Measurements from ENCODE around the gene VPREB1. TPM values are rescaled to one million over a fixed set of nuclear protein-coding genes. Genes with fewer than 3 reads are reported as not detected.

VPREB1 gene
- total RNA-seq, 1 donor from 2014 or later, result not detected

DNA sequence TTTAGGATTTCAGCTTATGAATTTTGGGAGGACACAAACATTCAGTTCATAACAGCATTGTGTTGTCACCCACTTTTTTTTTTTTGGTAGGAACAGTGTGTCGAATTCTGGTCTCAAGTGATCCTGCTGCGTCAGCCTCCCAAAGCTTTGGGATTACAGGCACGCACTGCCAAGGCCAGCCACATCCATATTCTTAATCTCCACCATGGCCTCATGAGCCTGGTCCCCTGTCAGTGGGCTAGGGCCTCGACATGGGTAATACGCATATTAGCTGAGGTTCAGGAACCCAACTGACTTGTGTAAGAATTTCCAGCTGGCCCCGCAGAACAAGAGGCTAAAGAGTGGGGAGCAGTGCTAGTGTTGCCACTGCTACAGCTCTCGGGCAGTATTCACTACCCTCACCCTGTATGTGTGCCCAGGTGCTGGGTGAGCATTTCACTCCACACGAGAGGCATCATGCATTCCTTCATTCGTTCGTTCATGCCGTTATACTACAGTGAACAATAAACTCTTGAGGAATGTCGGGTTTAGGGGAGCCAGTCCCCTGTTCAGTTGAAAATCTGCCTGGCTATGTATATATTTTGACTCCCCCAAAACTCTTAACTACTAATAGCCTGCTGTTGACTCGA is 5.2 kb upstream of the VPREB1 start:
- TF ChIP-seq, protein P1, sequence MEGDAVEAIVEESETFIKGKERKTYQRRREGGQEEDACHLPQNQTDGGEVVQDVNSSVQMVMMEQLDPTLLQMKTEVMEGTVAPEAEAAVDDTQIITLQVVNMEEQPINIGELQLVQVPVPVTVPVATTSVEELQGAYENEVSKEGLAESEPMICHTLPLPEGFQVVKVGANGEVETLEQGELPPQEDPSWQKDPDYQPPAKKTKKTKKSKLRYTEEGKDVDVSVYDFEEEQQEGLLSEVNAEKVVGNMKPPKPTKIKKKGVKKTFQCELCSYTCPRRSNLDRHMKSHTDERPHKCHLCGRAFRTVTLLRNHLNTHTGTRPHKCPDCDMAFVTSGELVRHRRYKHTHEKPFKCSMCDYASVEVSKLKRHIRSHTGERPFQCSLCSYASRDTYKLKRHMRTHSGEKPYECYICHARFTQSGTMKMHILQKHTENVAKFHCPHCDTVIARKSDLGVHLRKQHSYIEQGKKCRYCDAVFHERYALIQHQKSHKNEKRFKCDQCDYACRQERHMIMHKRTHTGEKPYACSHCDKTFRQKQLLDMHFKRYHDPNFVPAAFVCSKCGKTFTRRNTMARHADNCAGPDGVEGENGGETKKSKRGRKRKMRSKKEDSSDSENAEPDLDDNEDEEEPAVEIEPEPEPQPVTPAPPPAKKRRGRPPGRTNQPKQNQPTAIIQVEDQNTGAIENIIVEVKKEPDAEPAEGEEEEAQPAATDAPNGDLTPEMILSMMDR (IDR thresholded peaks at IDR 0.05; ENCODE audit: partially characterized antibody, unreplicated experiment), result no peak
- no peaks in the 10 kb centered on the region for H3K36me3 Mint-ChIP-seq (ENCODE audit: unreplicated experiment)
- no peak overlapping the region for H3K4me3 Mint-ChIP-seq (ENCODE audit: unreplicated experiment)
- no peaks in the 10 kb centered on the region for H3K4me1 Mint-ChIP-seq (ENCODE audit: low read depth, unreplicated experiment)
- H3K27me3 Mint-ChIP-seq (ENCODE audit: unreplicated experiment), result peaks cover 22% of the 10 kb centered on the region
- H3K9me3 Mint-ChIP-seq (ENCODE audit: unreplicated experiment), result peaks cover 5% of the 10 kb centered on the region
- H3K27ac Mint-ChIP-seq (ENCODE audit: unreplicated experiment), result no peak overlapping the region
- no peak for DNase-seq

DNA sequence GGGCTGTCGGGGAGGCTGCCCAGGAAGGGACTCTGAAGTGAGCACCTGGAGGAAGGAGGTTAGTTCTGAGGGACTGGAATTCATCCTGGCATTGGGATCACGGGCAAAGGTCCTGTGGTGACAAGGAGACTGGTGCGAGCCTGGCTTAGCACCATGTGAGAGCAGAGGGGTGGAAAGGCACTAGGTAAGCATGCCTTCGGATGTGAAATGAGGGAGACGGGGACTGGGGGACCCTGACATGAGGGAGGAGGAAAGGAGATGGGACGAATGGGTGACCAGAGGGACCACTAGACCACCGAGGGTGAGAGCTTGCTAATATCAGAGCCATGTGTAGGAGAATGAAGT is 3.1 kb upstream of the VPREB1 start:
- Mint-ChIP-seq H3K27me3 (ENCODE audit: unreplicated experiment) (peaks cover 21% of the 10 kb centered on the region), H3K9me3 (ENCODE audit: unreplicated experiment) (peaks cover 6% of the 10 kb centered on the region), H3K27ac (ENCODE audit: unreplicated experiment) (no peak overlapping the region), H3K4me1 (ENCODE audit: low read depth, unreplicated experiment) (no peaks in the 10 kb centered on the region), H3K36me3 (ENCODE audit: unreplicated experiment) (no peaks in the 10 kb centered on the region), H3K4me3 (ENCODE audit: unreplicated experiment) (no peak overlapping the region)
- DNase-seq, result no peak
- TF ChIP-seq, protein P1 (IDR thresholded peaks at IDR 0.05; ENCODE audit: partially characterized antibody, unreplicated experiment), result no peak

DNA sequence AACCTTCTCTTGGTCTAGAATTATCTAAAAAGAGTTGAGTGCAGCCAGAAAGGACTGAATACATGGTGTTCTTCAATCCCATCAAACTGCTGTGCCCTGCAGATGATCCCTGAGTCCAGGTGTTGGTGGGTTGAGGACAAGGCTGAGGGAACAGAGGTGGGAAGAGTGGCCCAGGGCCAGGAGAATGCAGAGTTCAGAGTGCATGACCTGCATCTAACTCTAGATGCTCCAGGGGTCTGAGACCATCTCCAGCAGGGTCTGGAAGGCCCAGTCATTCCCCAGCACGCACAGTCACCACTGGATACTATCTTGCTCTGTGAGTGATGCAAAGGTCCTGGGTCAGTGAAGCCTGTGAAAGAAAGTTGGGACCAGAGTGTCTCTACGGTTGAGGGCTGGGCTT is 2.1 kb upstream of the VPREB1 start:
- Mint-ChIP-seq H3K4me3 (ENCODE audit: unreplicated experiment) (no peak overlapping the region), H3K27ac (ENCODE audit: unreplicated experiment) (no peak overlapping the region), H3K27me3 (ENCODE audit: unreplicated experiment) (peaks cover 22% of the 10 kb centered on the region), H3K36me3 (ENCODE audit: unreplicated experiment) (no peaks in the 10 kb centered on the region), H3K9me3 (ENCODE audit: unreplicated experiment) (peaks cover 6% of the 10 kb centered on the region), H3K4me1 (ENCODE audit: low read depth, unreplicated experiment) (no peaks in the 10 kb centered on the region)
- TF ChIP-seq, protein P1 (IDR thresholded peaks at IDR 0.05; ENCODE audit: partially characterized antibody, unreplicated experiment), result no peak
- DNase-seq, result no peak

DNA sequence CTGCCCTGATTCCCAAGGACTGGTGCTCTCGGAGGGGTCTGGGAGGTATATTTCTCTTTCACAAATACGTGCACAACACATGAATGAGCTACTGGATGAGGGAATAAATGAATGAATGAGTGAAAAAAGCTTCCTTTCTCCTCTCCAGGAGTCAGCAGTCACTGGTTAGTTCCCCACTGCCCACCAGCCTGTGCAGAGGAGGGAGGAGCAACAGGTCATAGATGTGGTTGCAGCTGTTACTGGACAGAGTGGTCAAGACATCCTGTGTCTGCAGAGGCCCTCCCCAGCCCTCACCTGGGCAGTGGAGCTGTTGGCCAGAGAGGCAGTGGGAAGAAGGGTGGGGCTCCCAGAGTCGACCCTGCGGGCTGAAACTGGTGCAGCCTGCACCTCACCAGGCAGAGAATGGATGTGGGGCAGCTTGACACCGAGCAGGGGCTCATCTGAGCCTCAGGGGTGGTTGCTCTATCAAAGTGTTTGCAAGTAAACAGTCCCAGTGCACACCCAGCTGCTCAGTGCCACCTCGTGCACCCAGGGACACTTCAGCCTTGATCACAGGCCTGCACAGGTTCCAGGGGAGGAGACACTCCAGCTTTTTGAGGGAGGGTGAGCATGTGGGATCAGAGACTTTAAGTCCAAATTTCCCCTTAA is 1.4 kb upstream of the VPREB1 start:
- Mint-ChIP-seq H3K36me3 (ENCODE audit: unreplicated experiment) (no peaks in the 10 kb centered on the region), H3K27ac (ENCODE audit: unreplicated experiment) (no peak overlapping the region), H3K4me1 (ENCODE audit: low read depth, unreplicated experiment) (no peaks in the 10 kb centered on the region), H3K9me3 (ENCODE audit: unreplicated experiment) (peaks cover 8% of the 10 kb centered on the region), H3K27me3 (ENCODE audit: unreplicated experiment) (peaks cover 22% of the 10 kb centered on the region), H3K4me3 (ENCODE audit: unreplicated experiment) (no peak overlapping the region)
- TF ChIP-seq, protein P1 (IDR thresholded peaks at IDR 0.05; ENCODE audit: partially characterized antibody, unreplicated experiment), result no peak
- DNase-seq, result no peak

DNA sequence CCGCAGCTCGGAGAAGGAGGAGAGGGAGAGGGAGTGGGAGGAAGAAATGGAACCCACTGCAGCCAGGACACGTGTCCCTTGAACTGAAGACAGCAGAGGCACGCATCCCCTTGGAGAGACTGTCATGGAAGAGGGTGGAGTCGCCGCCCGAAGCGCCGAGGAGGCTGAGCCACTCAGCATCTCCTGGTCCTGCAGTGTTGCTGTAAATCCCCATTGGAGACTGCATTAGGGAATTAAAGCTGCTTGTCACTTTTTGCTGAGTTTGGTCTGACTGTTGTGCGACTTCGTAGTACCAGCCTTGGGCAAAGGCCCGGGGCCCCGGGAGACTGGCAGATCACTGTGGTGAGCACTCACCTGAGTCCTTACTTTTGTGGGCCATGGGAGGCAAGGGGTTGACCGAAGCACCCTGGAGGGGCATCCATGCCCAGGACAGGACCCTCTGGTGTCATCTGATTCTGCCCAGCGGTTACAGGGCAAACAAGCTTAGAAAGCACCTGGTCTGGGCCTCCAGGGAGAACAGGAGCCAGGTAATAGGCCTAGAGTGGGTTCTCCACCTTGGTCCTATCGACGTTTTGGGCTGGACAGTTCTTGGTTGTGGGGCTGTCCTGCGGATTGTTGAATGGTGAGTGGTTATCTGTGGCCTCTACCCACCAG is 797 bp downstream of the VPREB1 start:
- DNase-seq, result no peak
- TF ChIP-seq, protein P1 (IDR thresholded peaks at IDR 0.05; ENCODE audit: partially characterized antibody, unreplicated experiment), result no peak
- peaks cover 8% of the 10 kb centered on the region for H3K9me3 Mint-ChIP-seq (ENCODE audit: unreplicated experiment)

More for the DNA sequence above, 797 bp downstream of the VPREB1 start:
- Mint-ChIP-seq H3K4me3 (ENCODE audit: unreplicated experiment) (no peak overlapping the region), H3K36me3 (ENCODE audit: unreplicated experiment) (no peaks in the 10 kb centered on the region), H3K4me1 (ENCODE audit: low read depth, unreplicated experiment) (no peaks in the 10 kb centered on the region), H3K27me3 (ENCODE audit: unreplicated experiment) (peaks cover 17% of the 10 kb centered on the region), H3K27ac (ENCODE audit: unreplicated experiment) (no peak overlapping the region)

Measured in glutamatergic neuron (in vitro differentiated cells).